ENCODE measurements around the gene ELOVL6. TPM values are rescaled to one million over a fixed set of nuclear protein-coding genes. Genes with fewer than 3 reads are reported as not detected.

The ELOVL6 gene
- total RNA-seq, 5 donors from 2014 or later (not counting 1 experiment from before 2014, with no cell fraction given): 1.1 to 2.9 (median 2.0) TPM

- Histone ChIP-seq H3K27ac (ENCODE audit: low read length) (no peak overlapping the region), H3K9me3 (no peaks in the 10 kb centered on the region), H3K27me3 (replicated peaks in 1 of 2; ENCODE audit: control insufficient read depth in 2 of 2, extremely low read depth in 1 of 2, insufficient read depth in 2 of 2, low read length in 1 of 2) (peaks cover 0 to 2% of the 10 kb centered on the region in 2 experiments), H3K4me3 (ENCODE audit: control insufficient read depth in 1 of 2, extremely low read depth in 1 of 2, low read length in 1 of 2) (no peak overlapping the region), H3K4me1 (ENCODE audit: control insufficient read depth in 1 of 2, extremely low read depth in 1 of 2, insufficient read depth in 2 of 2, low read length in 2 of 2) (no peaks in the 10 kb centered on the region), H3K36me3 (ENCODE audit: control insufficient read depth in 2 of 2, extremely low read depth in 1 of 2, insufficient read depth in 1 of 2, low read length in 1 of 2) (no peaks in the 10 kb centered on the region)
- Mint-ChIP-seq H3K27me3 (peaks cover 2 to 7% of the 10 kb centered on the region in 2 donors), H3K4me3 (no peak overlapping the region), H3K36me3 (no peaks in the 10 kb centered on the region), H3K9me3 (no peaks in the 10 kb centered on the region), H3K27ac (no peak overlapping the region), H3K4me1 (peaks cover 0 to 5% (median 3%) of the 10 kb centered on the region in 3 donors)
- WGBS (ENCODE audit: insufficient coverage): no CpG with 5 or more reads among the region's 1 CpG
- ATAC-seq (replicated peaks in 1 of 4) (no peak), DNase-seq (no peak)
- POLR2A ChIA-PET: no interaction called here
- CTCF ChIA-PET: interaction anchor here in 1 of 2 donors (0.7 kb wide), 1 partner anchor 25 kb away, joined by 6 read pairs; no protein-coding TSS in a partner anchor
These were observed 173.4 kb downstream of the ELOVL6 start for GRCh38 chr4:110025056-110025455.

GRCh38 chr4:110022457-110022856, 176.0 kb downstream of the ELOVL6 start:
- Mint-ChIP-seq H3K4me1 (peaks cover 0 to 6% (median 5%) of the 10 kb centered on the region in 3 donors), H3K36me3 (no peaks in the 10 kb centered on the region), H3K27ac (no peak overlapping the region), H3K4me3 (no peak overlapping the region), H3K27me3 (no peaks in the 10 kb centered on the region), H3K9me3 (no peaks in the 10 kb centered on the region)
- Histone ChIP-seq H3K27me3 (replicated peaks in 1 of 2; ENCODE audit: control insufficient read depth in 2 of 2, extremely low read depth in 1 of 2, insufficient read depth in 2 of 2, low read length in 1 of 2) (no peaks in the 10 kb centered on the region), H3K9me3 (no peaks in the 10 kb centered on the region), H3K4me3 (ENCODE audit: control insufficient read depth in 1 of 2, extremely low read depth in 1 of 2, low read length in 1 of 2) (no peak overlapping the region), H3K36me3 (ENCODE audit: control insufficient read depth in 2 of 2, extremely low read depth in 1 of 2, insufficient read depth in 1 of 2, low read length in 1 of 2) (no peaks in the 10 kb centered on the region), H3K4me1 (ENCODE audit: control insufficient read depth in 1 of 2, extremely low read depth in 1 of 2, insufficient read depth in 2 of 2, low read length in 2 of 2) (no peaks in the 10 kb centered on the region), H3K27ac (ENCODE audit: low read length) (no peak overlapping the region)
- no peak for DNase-seq
- no peak for ATAC-seq (replicated peaks in 1 of 4)
- ChIA-PET CTCF (interaction anchor here (0.6 to 1.2 kb wide), 2 partner anchors 16 to 488 kb away, joined by 3 read pairs; no protein-coding TSS in a partner anchor), POLR2A (no interaction called here)
- 33% methylated on average over 1 of the region's 4 CpGs for WGBS (ENCODE audit: insufficient coverage)

- Mint-ChIP-seq H3K9me3 (peaks cover 0 to 7% (median 2%) of the 10 kb centered on the region in 3 donors), H3K4me3 (no peak overlapping the region), H3K36me3 (no peaks in the 10 kb centered on the region), H3K4me1 (peaks cover 0 to 6% (median 5%) of the 10 kb centered on the region in 3 donors), H3K27me3 (no peaks in the 10 kb centered on the region), H3K27ac (no peak overlapping the region)
- DNase-seq (no peak), ATAC-seq (replicated peaks in 1 of 4) (no peak)
- H3K27me3 ChIP-seq (replicated peaks in 1 of 2; ENCODE audit: control insufficient read depth in 2 of 2, extremely low read depth in 1 of 2, insufficient read depth in 2 of 2, low read length in 1 of 2): no peaks in the 10 kb centered on the region
- ChIA-PET POLR2A (interaction anchor here in 1 of 2 donors (0.7 to 1.2 kb wide), 2 partner anchors 12 to 99 kb away, joined by 3 to 5 read pairs; no protein-coding TSS in a partner anchor), CTCF (interaction anchor here (0.6 to 1.0 kb wide), 3 partner anchors 14 to 995 kb away, joined by 3 to 5 read pairs (median 3); no protein-coding TSS in a partner anchor)
- H3K36me3 ChIP-seq (ENCODE audit: control insufficient read depth in 2 of 2, extremely low read depth in 1 of 2, insufficient read depth in 1 of 2, low read length in 1 of 2): no peaks in the 10 kb centered on the region
- no peaks in the 10 kb centered on the region for H3K4me1 ChIP-seq (ENCODE audit: control insufficient read depth in 1 of 2, extremely low read depth in 1 of 2, insufficient read depth in 2 of 2, low read length in 2 of 2)
- no peak overlapping the region for H3K27ac ChIP-seq (ENCODE audit: low read length)
- 53% methylated on average over 2 of the region's 4 CpGs for WGBS (ENCODE audit: insufficient coverage)
- H3K4me3 ChIP-seq (ENCODE audit: control insufficient read depth in 1 of 2, extremely low read depth in 1 of 2, low read length in 1 of 2): no peak overlapping the region
- H3K9me3 ChIP-seq: no peaks in the 10 kb centered on the region
These were observed 177.6 kb downstream of the ELOVL6 start for GRCh38 chr4:110020646-110021443.

GRCh38 chr4:110020139-110020538, 178.3 kb downstream of the ELOVL6 start:
- ATAC-seq (replicated peaks in 1 of 4) (no peak), DNase-seq (no peak)
- Histone ChIP-seq H3K9me3 (no peaks in the 10 kb centered on the region), H3K36me3 (ENCODE audit: control insufficient read depth in 2 of 2, extremely low read depth in 1 of 2, insufficient read depth in 1 of 2, low read length in 1 of 2) (no peaks in the 10 kb centered on the region), H3K27ac (ENCODE audit: low read length) (no peak overlapping the region), H3K27me3 (replicated peaks in 1 of 2; ENCODE audit: control insufficient read depth in 2 of 2, extremely low read depth in 1 of 2, insufficient read depth in 2 of 2, low read length in 1 of 2) (no peaks in the 10 kb centered on the region), H3K4me3 (ENCODE audit: control insufficient read depth in 1 of 2, extremely low read depth in 1 of 2, low read length in 1 of 2) (no peak overlapping the region), H3K4me1 (ENCODE audit: control insufficient read depth in 1 of 2, extremely low read depth in 1 of 2, insufficient read depth in 2 of 2, low read length in 2 of 2) (no peaks in the 10 kb centered on the region)
- Mint-ChIP-seq H3K36me3 (no peaks in the 10 kb centered on the region), H3K27me3 (no peaks in the 10 kb centered on the region), H3K27ac (no peak overlapping the region), H3K4me3 (no peak overlapping the region), H3K9me3 (peaks cover 0 to 7% (median 2%) of the 10 kb centered on the region in 3 donors), H3K4me1 (peaks cover 0 to 6% (median 5%) of the 10 kb centered on the region in 3 donors)
- POLR2A ChIA-PET: no interaction called here
- CTCF ChIA-PET: interaction anchor here (0.6 to 1.0 kb wide), 5 partner anchors 10 to 995 kb away, joined by 3 to 6 read pairs (median 4); no protein-coding TSS in a partner anchor
- WGBS (ENCODE audit: insufficient coverage): 90% methylated on average over 2 of the region's 5 CpGs

GRCh38 chr4:110019153-110019552, 179.3 kb downstream of the ELOVL6 start:
- no peaks in the 10 kb centered on the region for H3K9me3 ChIP-seq
- no CpG with 5 or more reads among the region's 3 CpGs for WGBS (ENCODE audit: insufficient coverage)
- H3K27me3 ChIP-seq (replicated peaks in 1 of 2; ENCODE audit: control insufficient read depth in 2 of 2, extremely low read depth in 1 of 2, insufficient read depth in 2 of 2, low read length in 1 of 2): no peaks in the 10 kb centered on the region
- no peaks in the 10 kb centered on the region for H3K36me3 ChIP-seq (ENCODE audit: control insufficient read depth in 2 of 2, extremely low read depth in 1 of 2, insufficient read depth in 1 of 2, low read length in 1 of 2)
- Mint-ChIP-seq H3K36me3 (no peaks in the 10 kb centered on the region), H3K27ac (no peak overlapping the region), H3K27me3 (no peaks in the 10 kb centered on the region), H3K9me3 (peaks cover 0 to 7% (median 2%) of the 10 kb centered on the region in 3 donors), H3K4me3 (no peak overlapping the region), H3K4me1 (peaks cover 0 to 6% (median 5%) of the 10 kb centered on the region in 3 donors)
- no peaks in the 10 kb centered on the region for H3K4me1 ChIP-seq (ENCODE audit: control insufficient read depth in 1 of 2, extremely low read depth in 1 of 2, insufficient read depth in 2 of 2, low read length in 2 of 2)
- H3K4me3 ChIP-seq (ENCODE audit: control insufficient read depth in 1 of 2, extremely low read depth in 1 of 2, low read length in 1 of 2): no peak overlapping the region
- ATAC-seq (replicated peaks in 1 of 4) (no peak), DNase-seq (no peak)
- POLR2A ChIA-PET: interaction anchor here in 1 of 2 donors (0.6 kb wide), 1 partner anchor 134 kb away, joined by 9 read pairs; no protein-coding TSS in a partner anchor
- CTCF ChIA-PET: interaction anchor here (0.6 to 1.0 kb wide), 6 partner anchors 9 to 604 kb away, joined by 3 to 7 read pairs (median 4); no protein-coding TSS in a partner anchor
- H3K27ac ChIP-seq (ENCODE audit: low read length): no peak overlapping the region

GRCh38 chr4:110014233-110014632, 184.2 kb downstream of the ELOVL6 start:
- POLR2A ChIA-PET: no interaction called here
- no peak overlapping the region for H3K4me3 Mint-ChIP-seq
- 86% methylated on average over 2 of the region's 6 CpGs for WGBS (ENCODE audit: insufficient coverage)

More at GRCh38 chr4:110014233-110014632, 184.2 kb downstream of the ELOVL6 start:
- Mint-ChIP-seq H3K36me3 (no peaks in the 10 kb centered on the region), H3K4me1 (peaks cover 0 to 1% (median 0%) of the 10 kb centered on the region in 3 donors), H3K27ac (no peak overlapping the region), H3K27me3 (peaks cover 0 to 10% of the 10 kb centered on the region in 2 donors), H3K9me3 (peaks cover 0 to 7% (median 2%) of the 10 kb centered on the region in 3 donors)
- no peak overlapping the region for H3K4me3 ChIP-seq (ENCODE audit: control insufficient read depth in 1 of 2, extremely low read depth in 1 of 2, low read length in 1 of 2)
- no peaks in the 10 kb centered on the region for H3K9me3 ChIP-seq
- H3K4me1 ChIP-seq (ENCODE audit: control insufficient read depth in 1 of 2, extremely low read depth in 1 of 2, insufficient read depth in 2 of 2, low read length in 2 of 2): no peaks in the 10 kb centered on the region
- CTCF ChIA-PET: interaction anchor here (0.8 to 1.3 kb wide), 4 partner anchors 463 to 502 kb away, joined by 3 to 4 read pairs (median 4); no protein-coding TSS in a partner anchor
- DNase-seq (no peak), ATAC-seq (replicated peaks in 1 of 4) (no peak)
- H3K36me3 ChIP-seq (ENCODE audit: control insufficient read depth in 2 of 2, extremely low read depth in 1 of 2, insufficient read depth in 1 of 2, low read length in 1 of 2): no peaks in the 10 kb centered on the region
- H3K27ac ChIP-seq (ENCODE audit: low read length): no peak overlapping the region
- no peaks in the 10 kb centered on the region for H3K27me3 ChIP-seq (replicated peaks in 1 of 2; ENCODE audit: control insufficient read depth in 2 of 2, extremely low read depth in 1 of 2, insufficient read depth in 2 of 2, low read length in 1 of 2)

Measured in T-cell (primary cell).